Fibroblast of pulmonary artery (primary cell): ENCODE results near the gene SERTAD1.

Experiments used
- DNase-seq: peaks from one replicate; pipeline ENCODE4 v3.0.0-alpha.2; 2010; ENCODE audit warnings: low read depth
- H3K4me3 ChIP-seq: replicated peaks from 2 replicates; pipeline ENCODE4 v1.5.1; 2011; ENCODE audit warnings: low read depth, mild to moderate bottlenecking, control low read depth, low read length, moderate library complexity
- TF ChIP-seq, protein P1 (sequence below): IDR thresholded peaks from 2 replicates; pipeline ENCODE4 v1.5.1; 2011; ENCODE audit warnings: mild to moderate bottlenecking, control low read depth, low read length, inconsistent platforms; ENCODE audit errors: missing control alignments

SERTAD1 gene, protein sequence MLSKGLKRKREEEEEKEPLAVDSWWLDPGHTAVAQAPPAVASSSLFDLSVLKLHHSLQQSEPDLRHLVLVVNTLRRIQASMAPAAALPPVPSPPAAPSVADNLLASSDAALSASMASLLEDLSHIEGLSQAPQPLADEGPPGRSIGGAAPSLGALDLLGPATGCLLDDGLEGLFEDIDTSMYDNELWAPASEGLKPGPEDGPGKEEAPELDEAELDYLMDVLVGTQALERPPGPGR

DNA sequence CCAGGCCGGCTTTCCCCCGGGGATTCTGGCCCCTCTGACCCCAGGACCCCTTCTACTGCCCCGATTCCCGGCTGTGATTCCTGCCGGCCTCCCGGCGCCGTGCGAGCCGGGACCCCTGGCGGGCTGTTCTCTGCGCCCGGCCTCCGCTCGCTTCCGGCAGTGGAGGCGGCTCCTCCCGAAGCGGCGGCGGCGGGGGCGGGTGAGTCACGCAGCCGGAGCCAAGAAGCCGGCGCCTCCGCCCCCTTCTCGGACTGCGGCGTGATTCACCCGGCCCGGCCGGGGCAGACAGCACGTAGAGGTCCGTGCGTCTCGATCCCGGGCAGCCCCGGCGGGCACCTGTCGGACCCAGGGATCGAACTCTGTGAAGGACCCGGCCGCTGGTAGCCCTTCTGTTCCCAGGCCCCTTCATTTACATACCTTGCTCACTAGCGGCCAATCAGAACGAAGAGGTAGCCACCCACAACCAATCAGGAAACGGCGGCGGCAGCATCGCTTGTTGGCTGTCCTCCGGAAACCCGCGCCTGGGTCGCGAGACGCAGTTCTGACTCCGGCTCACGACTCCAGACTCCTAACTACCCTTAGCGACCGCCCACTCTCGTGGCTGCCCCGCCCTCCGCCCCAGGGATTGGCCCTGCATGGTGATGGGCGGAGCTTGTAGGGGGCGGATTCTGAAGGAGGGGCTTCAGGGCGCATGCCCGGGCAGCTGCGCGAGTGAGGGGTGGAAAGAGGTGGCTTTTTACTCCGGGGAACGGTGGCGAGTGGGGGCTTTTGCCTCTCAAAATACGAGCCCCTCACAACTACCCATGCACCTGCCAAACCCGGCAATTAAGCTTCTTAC is at the start of gene SERTAD1:
Gene SERTAD1 (minus strand): TSS at position 543 of the 838 bp plus-strand sequence. CDS start 2,446 bp downstream, outside the sequence.
- TF ChIP-seq, protein P1, sequence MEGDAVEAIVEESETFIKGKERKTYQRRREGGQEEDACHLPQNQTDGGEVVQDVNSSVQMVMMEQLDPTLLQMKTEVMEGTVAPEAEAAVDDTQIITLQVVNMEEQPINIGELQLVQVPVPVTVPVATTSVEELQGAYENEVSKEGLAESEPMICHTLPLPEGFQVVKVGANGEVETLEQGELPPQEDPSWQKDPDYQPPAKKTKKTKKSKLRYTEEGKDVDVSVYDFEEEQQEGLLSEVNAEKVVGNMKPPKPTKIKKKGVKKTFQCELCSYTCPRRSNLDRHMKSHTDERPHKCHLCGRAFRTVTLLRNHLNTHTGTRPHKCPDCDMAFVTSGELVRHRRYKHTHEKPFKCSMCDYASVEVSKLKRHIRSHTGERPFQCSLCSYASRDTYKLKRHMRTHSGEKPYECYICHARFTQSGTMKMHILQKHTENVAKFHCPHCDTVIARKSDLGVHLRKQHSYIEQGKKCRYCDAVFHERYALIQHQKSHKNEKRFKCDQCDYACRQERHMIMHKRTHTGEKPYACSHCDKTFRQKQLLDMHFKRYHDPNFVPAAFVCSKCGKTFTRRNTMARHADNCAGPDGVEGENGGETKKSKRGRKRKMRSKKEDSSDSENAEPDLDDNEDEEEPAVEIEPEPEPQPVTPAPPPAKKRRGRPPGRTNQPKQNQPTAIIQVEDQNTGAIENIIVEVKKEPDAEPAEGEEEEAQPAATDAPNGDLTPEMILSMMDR = peak; percentile 44
- H3K4me3 ChIP-seq = peak within 1 kb of the TSS; percentile 94
- DNase-seq = peak; percentile 99

DNA sequence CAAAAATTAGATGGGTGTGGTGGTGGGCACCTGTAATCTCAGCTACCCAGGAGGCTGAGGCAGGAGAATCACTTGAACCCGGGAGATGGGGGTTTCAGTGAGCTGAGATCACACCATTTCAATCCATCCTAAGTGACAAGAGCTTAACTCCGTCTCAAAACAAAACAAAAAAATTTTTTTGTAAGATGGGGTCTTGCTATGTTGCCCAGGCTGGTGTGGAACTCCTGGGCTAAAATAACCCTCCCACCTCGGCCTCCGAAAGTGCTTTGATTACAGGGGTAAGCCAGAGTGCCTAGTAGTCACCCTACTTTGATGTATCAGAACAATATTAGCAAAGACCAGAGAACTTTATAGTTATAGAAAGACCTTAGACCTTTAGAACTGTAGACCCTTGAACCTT is 48.9 kb upstream of the SERTAD1 start:
- DNase-seq = no peak
- TF ChIP-seq, protein P1 = no peak
- H3K4me3 ChIP-seq = no peak overlapping the region

DNA sequence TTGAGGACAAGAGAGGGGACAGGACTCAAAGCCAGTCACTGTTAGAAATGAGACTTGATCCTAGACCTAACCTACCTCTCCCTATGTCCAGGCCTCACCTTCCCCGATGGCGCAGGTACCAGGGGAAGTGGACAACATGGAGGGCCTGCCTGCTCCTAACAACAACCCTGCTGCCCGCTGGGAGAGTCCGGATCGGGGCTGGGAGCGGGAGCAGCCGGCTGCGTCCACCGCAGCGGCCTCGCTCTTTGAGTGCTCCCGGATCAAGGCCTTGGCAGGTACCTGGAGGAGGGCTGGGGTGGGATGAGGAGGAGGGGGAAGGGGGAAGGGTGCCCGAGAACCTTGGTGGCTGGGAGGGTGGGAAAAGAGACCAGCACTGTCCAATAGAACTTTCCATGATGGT is 46.7 kb upstream of the SERTAD1 start:
- no peak for DNase-seq
- H3K4me3 ChIP-seq = no peak overlapping the region
- TF ChIP-seq, protein P1 = no peak

DNA sequence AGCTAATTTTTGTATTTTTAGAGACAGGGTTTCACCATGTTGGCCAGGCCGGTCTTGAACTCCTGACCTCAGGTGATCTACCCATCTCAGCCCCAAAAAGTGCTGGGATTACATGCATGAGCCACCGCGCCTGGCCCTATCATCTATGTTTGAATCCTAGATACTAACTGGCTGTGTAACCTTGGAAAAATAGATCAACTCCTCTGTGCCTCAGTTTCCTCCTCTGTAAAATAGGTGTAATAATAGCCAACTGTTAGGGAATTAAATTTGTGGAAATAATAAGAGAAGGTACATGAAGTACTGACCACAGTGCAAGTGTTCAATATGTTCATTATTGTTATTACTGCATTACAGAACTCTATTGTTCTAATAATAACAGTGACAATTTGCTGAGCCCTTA is 45.3 kb upstream of the SERTAD1 start:
- TF ChIP-seq, protein P1 = no peak
- DNase-seq = no peak
- H3K4me3 ChIP-seq = no peak overlapping the region

DNA sequence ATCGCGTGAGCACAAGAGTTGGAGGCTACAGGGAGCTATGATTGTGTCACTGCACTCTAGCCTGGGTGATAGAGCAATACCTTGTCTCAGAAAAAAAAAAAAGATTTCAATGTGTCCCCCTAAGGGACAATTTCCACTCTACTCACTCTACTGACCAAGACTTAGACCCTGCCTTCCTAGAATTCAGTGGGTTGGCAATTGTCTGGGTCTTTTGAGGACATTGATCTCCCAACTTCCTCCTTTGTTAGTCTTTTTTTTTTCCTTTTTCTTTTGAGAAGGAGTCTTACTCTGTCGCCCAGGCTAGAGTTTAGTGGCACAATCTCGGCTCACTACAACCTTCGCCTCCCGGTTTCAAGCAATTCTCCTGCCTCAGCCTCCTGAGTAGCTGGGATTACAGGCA is 43.2 kb upstream of the SERTAD1 start:
- DNase-seq = no peak
- TF ChIP-seq, protein P1 = no peak
- no peak overlapping the region for H3K4me3 ChIP-seq

DNA sequence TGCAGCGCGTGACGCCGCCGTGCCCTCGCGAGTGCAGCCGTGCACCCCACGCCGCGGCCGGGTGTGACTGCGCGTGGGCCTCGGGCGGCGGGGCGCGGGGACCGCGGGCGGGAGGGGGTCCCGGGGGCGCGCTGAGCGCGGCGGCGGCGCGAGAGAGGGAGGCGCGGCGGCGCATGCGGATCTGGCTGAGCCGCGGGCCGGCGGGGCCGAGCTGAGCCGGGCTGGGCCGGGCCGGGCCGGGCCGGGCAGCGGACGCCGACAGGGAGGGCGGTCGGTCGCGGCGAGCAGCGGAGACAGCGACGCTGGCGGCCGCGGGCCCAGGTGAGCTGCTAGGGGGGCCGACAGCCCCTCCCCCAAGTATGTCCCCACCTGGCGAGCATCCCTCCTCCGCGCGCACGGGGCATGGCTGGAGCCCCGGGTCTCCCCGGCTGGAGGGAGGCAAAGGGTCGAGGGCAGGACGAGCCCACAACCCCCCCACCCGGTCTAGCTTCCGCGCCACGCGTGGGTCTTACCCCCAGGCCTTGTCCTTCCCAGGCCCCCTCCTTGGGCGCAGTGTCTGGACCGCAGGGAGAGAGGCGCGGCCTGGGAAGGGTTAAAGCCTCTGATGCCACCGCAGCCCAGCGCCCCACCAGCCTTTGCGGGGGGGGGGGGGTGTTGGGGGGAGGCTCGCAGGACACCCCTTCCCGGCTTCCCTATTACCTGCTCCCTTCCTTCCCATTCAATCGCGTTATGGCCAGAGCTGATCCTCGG is 41.4 kb upstream of the SERTAD1 start, which contains the start of gene SPTBN4:
Gene SPTBN4 (plus strand): TSS at position 17 of the 750 bp plus-strand sequence. CDS start 5,621 bp downstream, outside the sequence.
- H3K4me3 ChIP-seq = peak within 1 kb of the TSS; percentile 42
- TF ChIP-seq, protein P1 = no peak
- DNase-seq = no peak
